Measurements from ENCODE around the gene TCTN2.
A peak's percentile ranks its signal among the peaks of the same experiment; 100 is the strongest.

The TCTN2 gene

GRCh38 chr12:123743002-123743401 is 72.1 kb downstream of the TCTN2 start:
- peak; percentile 12 for DNase-seq

- DNase-seq = no peak
Observed at GRCh38 chr12:123744836-123745235, 73.9 kb downstream of the TCTN2 start.

- DNase-seq = no peak
Observed at GRCh38 chr12:123747309-123747708, 76.4 kb downstream of the TCTN2 start.

DNA sequence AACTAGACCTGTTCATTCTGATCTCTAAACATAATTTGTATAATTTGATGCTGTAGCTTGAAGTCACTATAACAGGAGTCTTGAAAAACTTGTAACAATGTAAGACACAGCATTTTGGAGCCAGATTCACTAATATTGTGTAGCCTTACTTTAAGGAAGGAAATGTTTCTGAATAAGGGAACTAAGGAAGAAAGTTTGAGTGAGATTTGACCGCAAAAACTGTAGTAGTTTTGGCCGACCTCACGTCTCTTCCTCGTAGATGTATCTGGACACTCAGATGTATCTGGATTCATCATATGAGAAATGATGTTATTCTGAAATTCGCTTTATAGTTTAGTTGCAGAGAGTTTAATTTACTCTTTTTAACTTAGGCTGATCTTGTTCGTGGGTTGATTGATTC is 77.2 kb downstream of the TCTN2 start:
- DNase-seq = no peak

DNA sequence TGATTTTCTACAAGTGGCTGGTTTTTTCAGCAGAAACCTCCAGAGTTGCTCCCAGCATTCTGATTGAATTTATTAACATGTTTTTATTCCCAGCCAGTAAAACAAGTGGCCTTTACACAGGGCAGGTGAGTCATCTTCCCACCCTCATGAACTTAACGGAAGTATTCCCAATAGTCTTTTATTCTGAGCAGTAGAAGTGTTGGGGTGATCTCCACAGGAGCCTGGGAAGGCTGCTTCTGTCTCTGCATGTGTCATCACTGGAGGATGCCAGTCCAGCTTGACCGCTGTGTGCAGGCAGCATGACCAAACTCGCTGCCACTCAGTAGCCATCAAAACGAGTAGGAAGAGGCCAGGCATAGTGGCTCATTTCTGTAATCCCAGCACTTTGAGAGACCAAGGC is 77.7 kb downstream of the TCTN2 start:
- no peak for DNase-seq

DNA sequence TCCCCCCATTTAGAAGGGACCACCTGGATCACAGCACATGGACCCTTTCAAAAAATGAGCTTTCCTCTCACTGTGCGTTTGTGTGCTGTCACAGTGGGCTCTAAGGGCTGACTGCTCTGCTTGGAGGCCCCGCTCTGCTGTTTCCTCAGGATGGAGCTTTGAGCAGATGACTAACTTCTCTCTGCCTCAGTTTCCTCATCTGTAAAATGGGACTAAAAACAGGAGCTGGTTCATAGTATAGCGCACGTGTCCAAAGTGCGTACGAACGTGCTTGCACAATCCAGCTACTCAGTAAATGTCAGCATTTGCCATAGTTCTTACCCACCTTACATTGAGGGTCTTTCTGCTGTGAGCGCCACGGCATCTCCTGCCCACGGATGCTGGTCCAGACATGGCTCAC is 78.4 kb downstream of the TCTN2 start:
- no peak for DNase-seq

- DNase-seq = no peak
Observed at GRCh38 chr12:123750159-123750656, 79.3 kb downstream of the TCTN2 start.

DNA sequence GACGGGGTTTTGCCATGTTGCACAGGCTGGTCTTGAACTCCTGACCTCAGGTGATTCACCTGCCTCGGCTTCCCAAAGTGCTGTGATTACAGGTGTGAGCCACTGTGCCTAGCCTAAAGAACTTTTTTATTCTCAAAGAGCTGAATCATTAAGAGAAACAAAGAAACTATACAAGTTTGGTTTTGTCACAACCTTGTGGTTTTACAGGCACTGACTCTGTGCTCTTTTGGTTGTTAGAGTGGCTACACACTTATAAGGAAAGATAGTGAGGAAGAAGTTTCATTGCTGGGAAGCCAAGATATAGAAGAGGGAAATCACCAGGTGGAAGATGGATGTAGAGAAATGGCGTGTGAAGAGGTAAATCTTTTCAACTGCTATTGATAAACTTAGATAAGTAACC is 81.1 kb downstream of the TCTN2 start:
- DNase-seq = no peak

- DNase-seq = no peak
Observed at GRCh38 chr12:123754041-123754772, 83.3 kb downstream of the TCTN2 start.

- DNase-seq = no peak
Observed at GRCh38 chr12:123757561-123757960, 86.6 kb downstream of the TCTN2 start.
